ENCODE measurements around the gene PXMP2. TPM values are rescaled to one million over a fixed set of nuclear protein-coding genes. Genes with fewer than 3 reads are reported as not detected.

The PXMP2 gene
- total RNA-seq, 2 experiments from 2014 or later = 58.1 to 103 TPM

- 0 out of 2 replicates have a peak, but pooled peaks cover 8% of the 10 kb centered on the region for H4K20me1 ChIP-seq (ENCODE audit: insufficient read depth, low read length)
- CTCF ChIA-PET (ENCODE audit: unreplicated experiment) = no interaction called here
Measured at GRCh38 chr12:132740652-132741051, 53.3 kb downstream of the PXMP2 start.

DNA sequence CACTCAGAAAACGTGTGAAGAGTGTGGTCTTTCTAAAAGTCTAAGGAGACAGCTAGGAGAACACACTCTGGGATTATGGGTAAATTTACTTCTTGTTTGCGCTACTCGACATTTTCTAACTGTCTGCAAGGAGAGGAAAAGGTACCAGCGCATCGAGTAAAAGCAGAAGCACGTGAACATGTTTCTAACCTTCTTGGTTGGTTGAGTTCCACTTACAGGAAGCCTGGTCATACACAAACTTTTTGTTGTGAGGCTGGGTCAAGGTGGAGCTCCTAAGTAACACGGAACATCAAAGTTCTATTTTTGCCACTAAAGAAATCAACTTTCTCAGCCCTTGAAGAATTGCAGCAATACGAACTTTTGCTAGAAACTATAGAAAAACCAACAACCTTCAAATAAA lies 54.2 kb downstream of the PXMP2 start:
- Histone ChIP-seq H3K4me3 (ENCODE audit: low read depth, low read length, poor library complexity, severe bottlenecking) (no peak overlapping the region), H3K79me2 (ENCODE audit: insufficient read depth, low read depth, low read length) (peaks cover 18% of the 10 kb centered on the region; the same call in 1 of the 2 replicates), H3K4me1 (ENCODE audit: insufficient read depth, low read length, poor library complexity, severe bottlenecking) (no peaks in the 10 kb centered on the region), H3K4me2 (ENCODE audit: low read length) (no peak overlapping the region), H3K36me3 (ENCODE audit: insufficient read depth, low read length) (peaks cover 100% of the 10 kb centered on the region), H3K9me3 (ENCODE audit: low read length) (no peaks in the 10 kb centered on the region), H2AFZ (ENCODE audit: low read length) (no peak overlapping the region), H3K27ac (ENCODE audit: low read depth, low read length, poor library complexity, severe bottlenecking) (no peak overlapping the region), H3K9me2 (ENCODE audit: insufficient read depth, low read length) (no peaks in the 10 kb centered on the region), H4K20me1 (ENCODE audit: insufficient read depth, low read length) (0 out of 2 replicates have a peak, but pooled peaks cover 8% of the 10 kb centered on the region)
- intact Hi-C loops (cut with micrococcal nuclease; ENCODE audit: unreplicated experiment) = no loop called here
- POLR2A ChIA-PET = interaction anchor here (0.6 to 1.1 kb wide), 4 partner anchors 8 to 106 kb away, joined by 3 read pairs; no protein-coding TSS in a partner anchor
- CTCF ChIA-PET (ENCODE audit: unreplicated experiment) = no interaction called here
- no peak for DNase-seq (ENCODE audit: low spot score)
- BruUV-seq (replicated peaks) = TSS peak; percentile 12
- TF ChIP-seq, protein P1, sequence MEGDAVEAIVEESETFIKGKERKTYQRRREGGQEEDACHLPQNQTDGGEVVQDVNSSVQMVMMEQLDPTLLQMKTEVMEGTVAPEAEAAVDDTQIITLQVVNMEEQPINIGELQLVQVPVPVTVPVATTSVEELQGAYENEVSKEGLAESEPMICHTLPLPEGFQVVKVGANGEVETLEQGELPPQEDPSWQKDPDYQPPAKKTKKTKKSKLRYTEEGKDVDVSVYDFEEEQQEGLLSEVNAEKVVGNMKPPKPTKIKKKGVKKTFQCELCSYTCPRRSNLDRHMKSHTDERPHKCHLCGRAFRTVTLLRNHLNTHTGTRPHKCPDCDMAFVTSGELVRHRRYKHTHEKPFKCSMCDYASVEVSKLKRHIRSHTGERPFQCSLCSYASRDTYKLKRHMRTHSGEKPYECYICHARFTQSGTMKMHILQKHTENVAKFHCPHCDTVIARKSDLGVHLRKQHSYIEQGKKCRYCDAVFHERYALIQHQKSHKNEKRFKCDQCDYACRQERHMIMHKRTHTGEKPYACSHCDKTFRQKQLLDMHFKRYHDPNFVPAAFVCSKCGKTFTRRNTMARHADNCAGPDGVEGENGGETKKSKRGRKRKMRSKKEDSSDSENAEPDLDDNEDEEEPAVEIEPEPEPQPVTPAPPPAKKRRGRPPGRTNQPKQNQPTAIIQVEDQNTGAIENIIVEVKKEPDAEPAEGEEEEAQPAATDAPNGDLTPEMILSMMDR (conservative IDR thresholded peaks at IDR 0.05; ENCODE audit: low read length) = no peak
- no peak for TF ChIP-seq EZH2phosphoT487 (IDR thresholded peaks at IDR 0.05; ENCODE audit: borderline replicate concordance, low read depth, low read length)

More at GRCh38 chr12:132740652-132741051, 53.3 kb downstream of the PXMP2 start:
- no peaks in the 10 kb centered on the region for H3K9me2 ChIP-seq (ENCODE audit: insufficient read depth, low read length)
- intact Hi-C loops (cut with micrococcal nuclease; ENCODE audit: unreplicated experiment) = no loop called here
- H3K27ac ChIP-seq (ENCODE audit: low read depth, low read length, poor library complexity, severe bottlenecking) = no peak overlapping the region
- TF ChIP-seq, protein P1 (conservative IDR thresholded peaks at IDR 0.05; ENCODE audit: low read length) = no peak
- no peak for TF ChIP-seq EZH2phosphoT487 (IDR thresholded peaks at IDR 0.05; ENCODE audit: borderline replicate concordance, low read depth, low read length)
- POLR2A ChIA-PET = no interaction called here
- peaks cover 15% of the 10 kb centered on the region; the same call in 1 of the 2 replicates for H3K79me2 ChIP-seq (ENCODE audit: insufficient read depth, low read depth, low read length)
- DNase-seq (ENCODE audit: low spot score) = no peak
- no peak overlapping the region for H3K4me3 ChIP-seq (ENCODE audit: low read depth, low read length, poor library complexity, severe bottlenecking)
- no peak overlapping the region for H3K4me2 ChIP-seq (ENCODE audit: low read length)
- H3K9me3 ChIP-seq (ENCODE audit: low read length) = no peaks in the 10 kb centered on the region
- H3K4me1 ChIP-seq (ENCODE audit: insufficient read depth, low read length, poor library complexity, severe bottlenecking) = no peaks in the 10 kb centered on the region
- H2AFZ ChIP-seq (ENCODE audit: low read length) = no peak overlapping the region
- no TSS peak for BruUV-seq (replicated peaks)
- H3K36me3 ChIP-seq (ENCODE audit: insufficient read depth, low read length) = peaks cover 100% of the 10 kb centered on the region

- no peak for DNase-seq (ENCODE audit: low spot score)
- H3K79me2 ChIP-seq (ENCODE audit: insufficient read depth, low read depth, low read length) = peaks cover 18% of the 10 kb centered on the region; the same call in 1 of the 2 replicates
- H3K36me3 ChIP-seq (ENCODE audit: insufficient read depth, low read length) = peaks cover 98% of the 10 kb centered on the region
- ChIA-PET POLR2A (no interaction called here), CTCF (ENCODE audit: unreplicated experiment) (no interaction called here)
- no peak overlapping the region for H3K4me3 ChIP-seq (ENCODE audit: low read depth, low read length, poor library complexity, severe bottlenecking)
- no peaks in the 10 kb centered on the region for H3K9me2 ChIP-seq (ENCODE audit: insufficient read depth, low read length)
- TF ChIP-seq, protein P1 (conservative IDR thresholded peaks at IDR 0.05; ENCODE audit: low read length) = no peak
- TF ChIP-seq EZH2phosphoT487 (IDR thresholded peaks at IDR 0.05; ENCODE audit: borderline replicate concordance, low read depth, low read length) = no peak
- intact Hi-C loops (cut with micrococcal nuclease; ENCODE audit: unreplicated experiment) = no loop called here
- no peak overlapping the region for H3K4me2 ChIP-seq (ENCODE audit: low read length)
- 0 out of 2 replicates have a peak, but pooled peaks cover 5% of the 10 kb centered on the region for H4K20me1 ChIP-seq (ENCODE audit: insufficient read depth, low read length)
- no peaks in the 10 kb centered on the region for H3K9me3 ChIP-seq (ENCODE audit: low read length)
- H3K4me1 ChIP-seq (ENCODE audit: insufficient read depth, low read length, poor library complexity, severe bottlenecking) = no peaks in the 10 kb centered on the region
- no TSS peak for BruUV-seq (replicated peaks)
- no peak overlapping the region for H2AFZ ChIP-seq (ENCODE audit: low read length)
- no peak overlapping the region for H3K27ac ChIP-seq (ENCODE audit: low read depth, low read length, poor library complexity, severe bottlenecking)
Measured at GRCh38 chr12:132743831-132744230, 56.4 kb downstream of the PXMP2 start.
